ENCODE data around the gene TMPRSS3.

The TMPRSS3 gene

GRCh38 chr21:42387843-42388340, 8.0 kb downstream of the TMPRSS3 start:
- no peak for DNase-seq (ENCODE audit: low spot score)

GRCh38 chr21:42387164-42387563, 8.7 kb downstream of the TMPRSS3 start:
- no peak for DNase-seq (ENCODE audit: low spot score)

GRCh38 chr21:42386034-42386591, 9.7 kb downstream of the TMPRSS3 start:
- no peak for DNase-seq (ENCODE audit: low spot score)

GRCh38 chr21:42385619-42386018, 10.2 kb downstream of the TMPRSS3 start:
- DNase-seq (ENCODE audit: low spot score) = no peak

- DNase-seq (ENCODE audit: low spot score) = no peak
Observed at GRCh38 chr21:42384989-42385388, 10.9 kb downstream of the TMPRSS3 start.

- no peak for DNase-seq (ENCODE audit: low spot score)
Observed at GRCh38 chr21:42384156-42384945, 11.5 kb downstream of the TMPRSS3 start.

- DNase-seq (ENCODE audit: low spot score) = no peak
Observed at GRCh38 chr21:42383331-42383730, 12.5 kb downstream of the TMPRSS3 start.

GRCh38 chr21:42382915-42383314, 12.9 kb downstream of the TMPRSS3 start:
- no peak for DNase-seq (ENCODE audit: low spot score)

GRCh38 chr21:42381347-42381984, 14.4 kb downstream of the TMPRSS3 start:
- peak; percentile 12 for DNase-seq (ENCODE audit: low spot score)

- no peak for DNase-seq (ENCODE audit: low spot score)
Observed at GRCh38 chr21:42379426-42380215, 16.2 kb downstream of the TMPRSS3 start.

- DNase-seq (ENCODE audit: low spot score) = no peak
Observed at GRCh38 chr21:42378418-42378817, 17.4 kb downstream of the TMPRSS3 start.

GRCh38 chr21:42377951-42378340, 17.9 kb downstream of the TMPRSS3 start:
- DNase-seq (ENCODE audit: low spot score) = no peak

GRCh38 chr21:42377211-42377950, 18.5 kb downstream of the TMPRSS3 start:
- no peak for DNase-seq (ENCODE audit: low spot score)

- no peak for DNase-seq (ENCODE audit: low spot score)
Observed at GRCh38 chr21:42376338-42376982, 19.4 kb downstream of the TMPRSS3 start.

- no peak for DNase-seq (ENCODE audit: low spot score)
Observed at GRCh38 chr21:42375966-42376337, 19.9 kb downstream of the TMPRSS3 start.

GRCh38 chr21:42375506-42375905, 20.3 kb downstream of the TMPRSS3 start:
- DNase-seq (ENCODE audit: low spot score) = no peak

GRCh38 chr21:42374864-42375499, 20.9 kb downstream of the TMPRSS3 start:
- no peak for DNase-seq (ENCODE audit: low spot score)

- no peak for DNase-seq (ENCODE audit: low spot score)
Observed at GRCh38 chr21:42374457-42374856, 21.4 kb downstream of the TMPRSS3 start.

- DNase-seq (ENCODE audit: low spot score) = no peak
Observed at GRCh38 chr21:42373908-42374455, 21.9 kb downstream of the TMPRSS3 start.

GRCh38 chr21:42373196-42373907, 22.5 kb downstream of the TMPRSS3 start:
- DNase-seq (ENCODE audit: low spot score) = no peak
